Epidermal melanocyte (primary cell): ENCODE data around the gene F13B.
"Not testable (repeated sequence)": the region's sequence is repeated elsewhere in the genome, so short reads cannot be mapped to it uniquely, and the experiment has no call there.

Experiments
- DNase-seq: peaks from one replicate; pipeline ENCODE4 v3.0.0; 2011; ENCODE audit warnings: low spot score; ENCODE audit not compliant: insufficient read length

The F13B gene, protein sequence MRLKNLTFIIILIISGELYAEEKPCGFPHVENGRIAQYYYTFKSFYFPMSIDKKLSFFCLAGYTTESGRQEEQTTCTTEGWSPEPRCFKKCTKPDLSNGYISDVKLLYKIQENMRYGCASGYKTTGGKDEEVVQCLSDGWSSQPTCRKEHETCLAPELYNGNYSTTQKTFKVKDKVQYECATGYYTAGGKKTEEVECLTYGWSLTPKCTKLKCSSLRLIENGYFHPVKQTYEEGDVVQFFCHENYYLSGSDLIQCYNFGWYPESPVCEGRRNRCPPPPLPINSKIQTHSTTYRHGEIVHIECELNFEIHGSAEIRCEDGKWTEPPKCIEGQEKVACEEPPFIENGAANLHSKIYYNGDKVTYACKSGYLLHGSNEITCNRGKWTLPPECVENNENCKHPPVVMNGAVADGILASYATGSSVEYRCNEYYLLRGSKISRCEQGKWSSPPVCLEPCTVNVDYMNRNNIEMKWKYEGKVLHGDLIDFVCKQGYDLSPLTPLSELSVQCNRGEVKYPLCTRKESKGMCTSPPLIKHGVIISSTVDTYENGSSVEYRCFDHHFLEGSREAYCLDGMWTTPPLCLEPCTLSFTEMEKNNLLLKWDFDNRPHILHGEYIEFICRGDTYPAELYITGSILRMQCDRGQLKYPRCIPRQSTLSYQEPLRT

GRCh38 chr1:197066719-197067456 is at the start of gene F13B:
TSS of gene F13B (minus strand) at chr1:197067260. CDS start at chr1:197067223, 37 bp downstream.
- DNase-seq = no peak

DNA sequence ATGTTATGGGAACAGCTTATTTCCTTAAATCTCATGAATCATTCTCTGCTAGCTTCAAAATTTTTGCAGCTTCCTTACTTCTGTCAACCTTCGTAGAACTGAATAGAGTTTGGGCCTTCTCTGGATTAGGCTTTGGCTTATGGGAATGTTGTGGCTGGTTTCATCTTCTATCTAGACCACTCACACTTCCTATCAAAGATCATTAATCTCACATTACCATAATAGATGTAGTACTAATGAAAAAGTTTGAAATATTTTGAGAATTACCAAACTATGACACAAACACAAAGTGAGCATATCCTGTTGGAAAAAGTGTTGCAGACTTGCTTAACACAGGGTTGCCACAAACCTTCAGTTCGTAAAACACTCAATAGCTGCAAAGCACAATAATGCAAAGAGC is 49.1 kb upstream of the F13B start:
- DNase-seq = no peak

GRCh38 chr1:197106869-197107268 is 39.8 kb upstream of the F13B start:
- DNase-seq = no peak

- no peak for DNase-seq
These were observed 36.2 kb upstream of the F13B start for GRCh38 chr1:197103300-197103699.

DNA sequence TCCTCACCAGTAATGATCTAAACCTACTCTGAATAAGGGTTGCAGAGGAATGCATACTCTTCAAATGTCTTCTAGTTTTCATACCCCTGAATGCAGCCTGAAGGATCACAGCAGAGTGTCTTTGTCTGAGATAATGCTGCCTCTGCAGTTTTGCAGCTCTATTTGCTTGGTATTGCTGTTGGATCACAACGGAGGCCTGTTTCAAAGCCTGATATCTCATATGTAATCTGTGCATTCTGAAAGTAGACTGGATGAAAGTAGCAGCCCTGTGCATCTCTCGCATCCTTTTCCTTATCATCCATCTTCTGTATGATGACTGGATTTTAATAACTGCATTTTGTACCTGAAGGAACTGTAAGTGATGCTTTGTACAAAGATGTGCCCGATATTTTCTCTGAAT is 34.9 kb upstream of the F13B start:
- DNase-seq = no peak

- DNase-seq = no peak
These were observed 33.6 kb upstream of the F13B start for GRCh38 chr1:197100677-197101076.

GRCh38 chr1:197099444-197099843 is 32.4 kb upstream of the F13B start:
- DNase-seq = no peak

GRCh38 chr1:197096971-197097370 is 29.9 kb upstream of the F13B start:
- not testable (repeated sequence) for DNase-seq

DNA sequence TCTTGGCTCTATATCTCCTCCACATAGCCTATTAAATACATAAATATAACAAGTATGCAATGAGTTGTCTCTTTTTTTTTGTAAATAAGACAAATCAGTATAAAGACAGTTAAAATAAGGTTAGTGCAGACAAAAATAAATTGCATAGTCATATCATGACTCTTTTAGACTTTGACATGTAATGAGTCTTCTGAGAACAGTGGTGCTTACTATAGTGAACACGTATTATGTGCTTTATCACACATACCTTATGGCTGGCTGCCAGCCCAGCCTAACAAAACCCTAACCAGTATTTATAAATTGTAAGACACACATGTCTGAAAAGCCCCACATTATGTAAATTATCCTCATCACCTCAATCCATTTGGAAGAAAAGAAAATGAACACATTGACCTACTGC is 29.1 kb upstream of the F13B start:
- DNase-seq = no peak

DNA sequence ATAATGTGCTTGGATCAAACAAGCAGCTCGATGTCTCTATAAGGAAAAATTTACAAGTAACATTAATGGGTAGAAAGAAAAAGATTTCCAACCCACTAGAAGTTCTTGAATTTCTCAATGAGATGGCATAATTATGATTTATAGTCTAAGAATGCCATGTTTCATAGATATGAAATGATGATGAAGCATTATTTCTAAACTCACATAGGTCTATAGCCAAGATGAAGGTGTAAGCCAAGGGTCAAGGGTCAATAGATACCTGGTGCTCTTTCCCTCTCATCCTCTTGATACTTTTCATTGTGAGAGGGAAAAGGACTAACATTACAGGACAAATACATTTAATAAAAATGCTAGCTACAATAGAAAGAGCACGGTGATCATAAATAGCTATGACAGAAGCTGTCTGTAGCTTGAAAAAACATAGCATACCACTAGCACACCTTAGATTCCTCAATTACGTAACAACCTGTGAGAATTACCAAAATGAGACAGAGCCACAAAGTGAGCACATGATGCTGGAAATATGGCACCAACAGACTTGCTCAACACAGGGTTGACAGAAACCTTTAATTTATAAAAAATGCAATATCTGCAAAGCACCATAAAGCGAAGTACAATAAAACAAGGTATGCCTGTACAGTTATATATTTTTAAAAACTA is 26.3 kb upstream of the F13B start:
- no peak for DNase-seq

DNA sequence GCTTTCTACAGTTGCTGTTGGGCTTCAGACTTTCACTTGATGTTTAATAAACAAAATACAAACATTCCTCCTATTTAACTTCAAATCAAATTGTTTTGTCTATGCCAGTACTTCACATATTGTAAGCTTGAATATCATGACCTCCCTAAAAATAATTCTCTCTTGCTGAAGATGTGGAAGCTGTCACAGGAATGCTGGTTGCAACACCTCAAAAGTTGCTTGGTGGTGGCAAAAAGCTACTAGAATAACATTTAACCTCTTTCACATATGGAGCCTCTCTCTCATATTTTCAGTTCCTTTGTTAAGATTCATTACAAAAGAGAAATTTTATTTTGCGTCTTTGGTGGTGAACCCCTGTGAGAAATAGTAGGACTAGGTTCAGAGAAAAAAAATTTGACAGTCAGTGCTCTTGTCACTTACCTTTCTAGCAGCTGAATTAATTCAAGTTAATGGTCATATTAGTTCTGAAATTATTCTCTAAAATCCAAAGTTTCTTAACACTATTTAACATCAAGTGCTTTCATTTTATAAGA is 25.5 kb upstream of the F13B start:
- no peak for DNase-seq

GRCh38 chr1:197083474-197083873 is 16.4 kb upstream of the F13B start:
- no peak for DNase-seq

- no peak for DNase-seq
These were observed 14.2 kb upstream of the F13B start for GRCh38 chr1:197081117-197081753.

DNA sequence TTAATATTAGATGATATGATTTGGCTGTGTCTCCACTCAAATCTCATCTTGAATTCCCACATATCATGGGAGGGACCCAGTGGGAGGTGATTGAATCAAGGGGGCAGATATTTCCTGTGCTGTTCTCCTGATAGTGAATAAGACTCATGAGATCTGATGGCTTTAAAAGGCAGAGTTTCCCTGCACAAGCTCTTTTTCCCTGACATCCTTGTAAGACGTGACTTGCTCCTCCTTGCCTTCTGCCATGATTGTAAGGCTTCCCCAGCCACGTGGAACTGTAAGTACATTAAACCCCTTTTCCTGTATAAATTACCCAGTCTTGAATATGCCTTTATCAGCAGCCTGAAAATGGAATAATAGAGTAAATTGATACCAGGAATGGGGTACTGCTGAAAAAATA is 13.3 kb upstream of the F13B start:
- DNase-seq = no peak

DNA sequence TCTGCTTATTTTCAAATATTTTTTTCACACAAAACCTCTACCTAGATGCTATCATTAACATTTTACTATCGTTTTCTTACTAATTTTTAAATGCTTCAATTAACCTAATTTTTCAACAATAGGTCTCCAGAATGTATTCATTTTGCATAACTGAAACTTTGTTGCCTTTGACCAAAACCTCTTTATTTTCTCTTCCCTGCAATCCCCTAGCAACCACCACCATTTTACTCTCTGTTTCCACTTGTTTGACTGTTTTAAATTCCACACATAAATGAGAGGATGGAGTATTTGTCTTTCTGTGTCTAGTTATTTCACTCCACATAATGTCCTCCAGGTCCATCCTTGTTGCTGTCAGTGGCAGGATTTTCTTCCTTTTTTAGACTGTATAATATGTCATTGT is 9.5 kb upstream of the F13B start:
- DNase-seq = no peak

- DNase-seq = no peak
These were observed 6.9 kb upstream of the F13B start for GRCh38 chr1:197073978-197074377.

- DNase-seq = no peak
These were observed 378 bp upstream of the F13B start for GRCh38 chr1:197067457-197067818.

DNA sequence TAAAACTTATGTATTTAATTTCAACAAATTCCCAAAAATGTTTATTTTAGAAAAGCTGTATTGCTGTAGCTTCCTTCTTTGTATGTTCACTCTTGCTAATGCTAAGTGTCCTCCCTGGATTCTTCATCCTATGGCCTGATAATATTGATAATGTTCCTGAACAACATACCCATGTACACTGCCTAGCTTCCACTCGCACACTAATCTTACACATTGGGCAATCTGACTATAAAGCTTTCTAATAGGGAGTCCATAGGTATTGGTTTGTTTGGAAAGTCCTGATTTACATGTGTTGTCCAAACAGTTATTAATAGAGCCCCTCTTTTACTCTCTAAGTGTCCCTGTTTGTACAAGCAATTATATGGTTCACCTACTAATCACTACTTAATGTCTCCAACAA is 783 bp downstream of the F13B start:
- no peak for DNase-seq

GRCh38 chr1:197065559-197065958 is 1.5 kb downstream of the F13B start:
- DNase-seq = no peak

DNA sequence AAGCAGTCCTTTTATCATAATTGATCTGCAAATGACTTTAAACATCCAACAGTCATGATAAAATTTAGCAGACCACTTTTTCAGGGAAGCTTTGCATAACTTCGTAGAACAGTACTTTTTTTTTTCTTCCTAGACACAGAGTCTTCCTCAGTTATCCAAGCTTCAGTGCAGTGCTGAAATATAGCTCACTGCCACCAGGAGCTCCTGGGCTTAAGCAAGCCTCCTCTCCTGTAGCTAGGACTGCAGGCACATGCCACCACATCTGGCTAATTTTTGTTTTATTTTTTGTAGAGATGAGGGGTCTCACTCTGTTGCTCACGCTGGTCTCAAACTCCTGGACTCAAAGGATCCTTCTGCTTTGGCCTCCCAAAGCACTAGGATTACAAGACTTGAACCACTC is 3.8 kb downstream of the F13B start:
- no peak for DNase-seq

GRCh38 chr1:197062692-197063091 is 4.4 kb downstream of the F13B start:
- DNase-seq = no peak
